ENCODE results near the gene TBX20.

TBX20 gene, protein sequence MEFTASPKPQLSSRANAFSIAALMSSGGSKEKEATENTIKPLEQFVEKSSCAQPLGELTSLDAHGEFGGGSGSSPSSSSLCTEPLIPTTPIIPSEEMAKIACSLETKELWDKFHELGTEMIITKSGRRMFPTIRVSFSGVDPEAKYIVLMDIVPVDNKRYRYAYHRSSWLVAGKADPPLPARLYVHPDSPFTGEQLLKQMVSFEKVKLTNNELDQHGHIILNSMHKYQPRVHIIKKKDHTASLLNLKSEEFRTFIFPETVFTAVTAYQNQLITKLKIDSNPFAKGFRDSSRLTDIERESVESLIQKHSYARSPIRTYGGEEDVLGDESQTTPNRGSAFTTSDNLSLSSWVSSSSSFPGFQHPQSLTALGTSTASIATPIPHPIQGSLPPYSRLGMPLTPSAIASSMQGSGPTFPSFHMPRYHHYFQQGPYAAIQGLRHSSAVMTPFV

DNA sequence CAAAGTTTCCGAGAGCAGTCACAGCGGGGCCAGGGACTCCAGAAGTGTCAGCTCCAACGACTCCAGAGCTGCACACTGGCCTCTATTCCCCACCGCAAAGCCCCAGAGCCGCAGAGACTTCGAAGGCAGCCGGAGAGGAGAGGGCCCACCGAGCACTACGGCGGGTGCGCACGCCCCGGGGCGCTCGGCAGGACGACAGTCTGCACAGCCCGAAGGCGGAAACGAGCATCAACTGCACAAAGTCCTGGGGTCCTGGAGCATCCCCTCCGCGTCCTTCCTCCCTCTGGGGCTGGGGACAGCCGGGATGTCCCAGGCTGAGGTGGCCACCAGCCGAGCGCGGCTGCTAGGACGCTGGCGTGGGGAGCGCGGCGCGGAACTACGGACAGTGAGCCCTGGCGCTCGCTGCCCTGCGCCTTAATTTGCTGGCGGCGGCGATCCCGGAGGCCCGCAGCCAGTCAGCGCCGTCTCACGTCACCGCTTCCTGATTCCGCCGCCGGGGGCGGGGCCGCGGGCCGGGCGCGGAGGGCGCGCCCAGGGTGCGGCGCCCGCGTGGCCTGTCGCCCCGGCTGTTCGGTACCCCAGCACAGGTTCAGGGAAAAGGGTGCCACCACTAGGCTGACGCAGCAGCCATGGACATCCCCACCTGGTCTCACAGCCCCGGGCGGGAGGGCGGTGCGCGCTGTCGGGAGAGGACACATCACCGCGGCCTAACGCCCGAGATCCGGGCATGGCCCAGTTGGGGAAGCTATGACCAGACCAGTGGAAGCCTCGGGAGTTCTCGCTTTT lies at the start of gene TBX20:
Gene TBX20 (minus strand): TSS at position 391 of the 786 bp plus-strand sequence. CDS start 480 bp downstream, outside the sequence.
- FAIRE-seq = no peak

DNA sequence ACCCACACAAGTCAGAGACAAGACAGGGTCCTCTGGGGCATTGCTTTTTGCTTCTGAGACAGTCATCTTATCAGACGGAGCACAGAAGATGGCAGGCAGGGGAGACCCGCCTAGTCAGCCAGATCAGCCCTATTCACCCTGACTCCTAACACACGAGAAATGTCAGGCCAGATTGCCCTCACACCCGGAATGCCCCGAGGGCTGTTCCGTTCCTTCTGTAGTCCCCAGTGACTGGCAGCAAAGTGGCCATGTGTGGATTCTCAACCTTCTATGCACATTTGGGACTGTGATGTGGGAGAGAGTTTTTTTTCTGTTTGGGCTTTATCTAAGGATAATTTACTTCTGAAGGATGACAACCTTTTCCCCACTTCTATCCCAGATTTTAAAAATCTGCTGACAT lies 35.5 kb upstream of the TBX20 start:
- FAIRE-seq = no peak

DNA sequence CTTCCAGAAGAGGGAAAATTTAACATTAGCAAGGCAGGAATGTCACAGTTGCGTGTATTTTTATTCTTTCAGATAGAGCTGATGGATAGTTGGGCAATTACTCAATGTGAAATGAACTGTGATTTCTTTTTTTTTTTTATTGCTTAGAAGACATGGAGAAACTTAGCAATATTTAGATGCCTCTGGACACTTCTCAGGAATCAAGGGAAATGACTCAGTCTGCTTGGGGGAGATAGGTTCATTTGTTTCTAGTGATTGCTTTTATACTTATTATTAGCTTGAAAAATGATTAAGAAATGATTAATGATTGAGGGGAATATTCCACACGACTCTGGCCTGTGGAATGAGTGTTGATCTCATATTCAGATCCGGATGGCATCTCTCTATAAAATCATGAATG lies 33.1 kb upstream of the TBX20 start:
- FAIRE-seq = no peak

DNA sequence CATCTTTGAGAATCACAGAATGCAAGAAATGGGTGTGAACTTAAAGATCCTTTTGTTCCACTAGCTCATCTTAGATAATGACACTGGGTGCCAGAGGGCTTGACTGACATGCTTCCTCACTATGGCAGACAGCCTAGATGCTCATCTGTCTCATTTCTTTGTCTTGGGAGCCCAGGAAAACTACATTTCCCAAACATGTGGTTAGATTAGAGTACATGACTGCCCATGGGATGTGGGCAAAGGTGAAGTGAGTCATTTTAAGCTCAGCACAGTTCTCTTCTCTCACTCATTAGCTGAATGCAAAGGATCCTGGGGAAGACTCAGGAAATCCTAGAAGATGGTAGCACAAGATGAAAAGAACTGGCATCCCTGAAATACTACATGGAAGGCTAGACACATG lies 32.5 kb upstream of the TBX20 start:
- no peak for FAIRE-seq

DNA sequence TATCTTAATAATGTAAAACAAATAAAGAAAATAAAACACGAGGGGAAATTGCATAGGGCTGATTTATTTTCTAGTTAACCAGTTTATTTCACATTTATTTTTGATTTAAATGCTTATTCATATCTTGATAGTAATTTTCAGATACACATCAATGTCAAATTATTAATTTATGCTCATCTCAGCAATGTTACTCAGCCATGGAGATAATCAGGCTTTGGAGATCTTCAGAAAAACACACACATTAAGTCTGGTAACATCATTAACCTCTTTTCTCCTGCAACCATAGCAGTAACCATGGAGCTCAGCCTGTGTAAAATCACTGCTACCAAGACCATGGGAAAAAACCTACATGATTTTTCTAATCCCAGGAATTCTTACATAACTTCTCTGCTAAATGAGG lies 31.9 kb upstream of the TBX20 start:
- no peak for FAIRE-seq

DNA sequence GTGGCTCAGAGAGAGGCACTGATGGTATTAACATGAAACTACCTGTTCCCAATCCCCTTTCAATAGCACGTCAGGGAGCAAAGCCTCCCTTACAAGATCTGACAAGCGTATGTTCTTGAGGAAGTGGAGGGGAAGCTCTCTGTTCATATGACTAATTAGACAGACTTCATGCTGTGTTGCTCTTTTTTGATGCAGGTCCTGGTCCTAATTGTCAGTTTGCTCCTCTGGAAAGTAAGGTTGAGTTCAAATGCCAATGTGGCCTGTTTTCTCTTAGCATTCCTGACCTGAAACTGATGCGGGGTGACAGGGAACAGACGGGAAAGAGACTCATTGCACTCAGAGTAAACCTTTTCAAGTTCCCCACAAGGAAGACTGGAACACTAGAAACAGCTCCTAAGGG lies 27.0 kb upstream of the TBX20 start:
- FAIRE-seq = no peak

DNA sequence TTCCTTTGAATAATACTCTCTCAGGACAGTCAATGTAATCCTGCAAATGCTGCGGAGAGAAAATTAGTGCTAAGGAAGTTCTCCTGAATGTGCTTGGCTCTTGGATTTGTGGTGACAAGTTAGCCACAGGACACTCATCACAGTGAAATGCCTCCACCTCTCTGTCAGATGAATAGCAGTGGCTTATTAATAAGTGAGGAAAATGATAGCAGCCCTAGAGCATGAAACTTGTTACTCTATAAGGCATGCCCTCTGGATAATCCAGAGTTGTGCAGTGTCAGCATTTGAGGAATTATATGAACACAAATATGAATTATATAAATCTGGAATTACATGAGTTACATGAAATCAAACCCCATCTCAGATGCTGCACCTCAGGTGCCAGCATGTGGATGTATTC lies 23.5 kb upstream of the TBX20 start:
- no peak for FAIRE-seq

DNA sequence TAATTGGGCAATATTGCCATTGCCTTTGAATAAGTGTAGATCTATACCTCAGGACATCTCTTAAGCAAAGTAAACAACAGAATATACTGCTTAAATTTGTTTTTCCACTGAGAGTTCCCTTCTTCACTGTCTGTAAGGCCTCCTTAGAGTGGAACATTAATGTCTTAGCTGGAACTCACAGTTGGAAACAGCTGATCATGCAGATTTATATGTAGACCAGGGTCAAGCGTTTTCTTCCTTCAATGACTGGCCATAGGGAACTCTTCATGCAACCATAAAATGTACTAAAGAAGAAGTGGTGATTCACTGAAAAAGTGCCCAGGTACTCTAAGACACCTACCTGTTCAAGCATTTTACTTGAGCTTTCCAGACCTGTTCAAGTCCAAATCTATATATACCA lies 18.3 kb upstream of the TBX20 start:
- no peak for FAIRE-seq

DNA sequence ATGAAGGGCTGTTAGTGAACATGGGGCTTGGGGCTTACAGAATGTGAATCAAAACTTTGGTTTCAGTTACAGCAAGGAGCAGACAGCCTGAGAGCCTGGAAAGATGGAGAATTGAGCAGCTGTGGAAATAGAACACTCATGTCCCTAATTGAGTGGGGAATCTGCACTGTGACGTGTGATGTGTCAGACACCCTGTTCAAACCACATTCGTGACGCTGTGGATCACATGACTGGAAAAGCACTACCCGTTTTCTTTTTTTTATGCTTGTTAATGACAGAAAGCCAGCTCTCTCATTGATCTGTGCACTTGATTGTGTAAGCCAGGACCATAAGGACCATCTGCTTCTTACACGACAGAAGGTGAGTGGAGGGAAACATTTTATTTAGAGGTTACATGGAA lies 15.1 kb upstream of the TBX20 start:
- no peak for FAIRE-seq

DNA sequence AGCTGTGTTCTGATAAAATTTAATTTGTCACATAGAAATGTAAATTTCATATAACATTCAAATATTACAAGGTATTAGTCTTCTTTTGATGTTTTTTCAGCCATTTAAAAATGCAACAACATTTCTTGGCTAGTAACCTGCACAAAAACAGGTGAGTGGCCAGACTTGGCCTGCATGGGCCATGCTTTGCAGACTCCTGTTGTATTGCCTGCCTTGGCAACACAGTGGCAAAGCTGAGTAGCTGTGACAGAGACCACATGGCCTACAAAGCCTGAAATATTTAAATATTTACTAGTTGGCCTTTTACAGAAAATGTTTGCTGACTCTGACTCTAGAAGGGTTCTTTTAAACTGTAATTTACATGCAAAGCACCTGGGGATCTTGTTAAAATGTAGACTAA lies 13.5 kb upstream of the TBX20 start:
- FAIRE-seq = no peak

DNA sequence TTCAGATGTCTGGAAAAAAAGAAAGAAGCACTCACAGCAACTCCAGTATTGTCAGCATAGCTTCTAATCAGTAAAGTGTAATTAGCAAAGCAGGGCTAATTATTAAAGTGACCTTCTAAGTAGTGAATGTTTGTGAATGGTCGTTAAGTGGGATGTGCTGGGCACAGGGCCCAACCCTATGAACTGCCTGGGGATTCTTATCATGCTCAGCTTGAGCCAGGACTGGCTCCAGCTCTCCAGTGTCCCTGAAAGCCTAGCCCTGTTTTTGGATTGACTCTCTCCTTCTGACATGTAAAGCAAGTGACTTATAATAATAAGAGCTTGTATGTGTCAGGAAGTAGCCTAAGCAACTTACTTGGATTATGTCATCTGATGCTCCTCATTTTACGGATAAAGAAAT lies 9.5 kb upstream of the TBX20 start:
- FAIRE-seq = no peak

DNA sequence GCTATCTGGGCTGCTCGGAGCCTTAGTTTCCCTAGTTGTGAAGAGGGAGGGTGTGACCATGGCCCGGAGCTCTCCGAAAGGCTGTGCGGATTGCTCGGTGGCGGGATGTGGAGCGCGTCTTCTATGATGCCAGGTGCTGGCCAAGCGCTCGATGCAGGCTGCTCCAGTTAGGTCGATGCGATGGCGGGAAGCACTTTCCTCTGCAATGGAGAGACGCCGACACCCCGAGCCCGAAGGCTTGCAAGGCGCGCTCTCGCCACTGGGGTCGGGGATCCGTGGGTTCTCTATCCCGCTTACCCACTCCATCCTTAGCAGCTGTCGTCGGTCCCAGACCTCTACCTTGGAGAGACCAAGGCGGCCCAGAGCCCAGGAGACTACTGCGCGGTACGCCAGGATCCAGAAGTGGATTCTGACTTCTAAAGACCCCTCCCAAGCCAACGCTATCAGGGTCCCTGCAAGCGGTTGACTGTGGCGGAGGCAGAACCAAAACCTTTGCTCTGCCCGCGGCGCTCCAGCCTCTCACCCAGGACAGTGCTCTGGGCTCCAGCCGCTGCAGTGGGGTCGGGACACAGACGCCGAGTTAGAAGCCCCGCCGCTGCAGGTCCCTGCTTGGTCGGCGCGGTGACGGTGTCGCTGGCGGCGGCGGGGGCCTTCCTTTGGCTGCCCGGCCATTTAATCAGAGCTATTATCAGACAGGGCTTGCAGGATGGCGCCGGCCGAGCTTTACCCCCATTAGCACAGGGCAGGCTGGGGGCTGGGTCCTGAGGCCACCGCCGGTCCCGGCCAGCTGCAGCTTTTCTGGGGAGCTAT lies 7.8 kb upstream of the TBX20 start:
- FAIRE-seq = no peak

DNA sequence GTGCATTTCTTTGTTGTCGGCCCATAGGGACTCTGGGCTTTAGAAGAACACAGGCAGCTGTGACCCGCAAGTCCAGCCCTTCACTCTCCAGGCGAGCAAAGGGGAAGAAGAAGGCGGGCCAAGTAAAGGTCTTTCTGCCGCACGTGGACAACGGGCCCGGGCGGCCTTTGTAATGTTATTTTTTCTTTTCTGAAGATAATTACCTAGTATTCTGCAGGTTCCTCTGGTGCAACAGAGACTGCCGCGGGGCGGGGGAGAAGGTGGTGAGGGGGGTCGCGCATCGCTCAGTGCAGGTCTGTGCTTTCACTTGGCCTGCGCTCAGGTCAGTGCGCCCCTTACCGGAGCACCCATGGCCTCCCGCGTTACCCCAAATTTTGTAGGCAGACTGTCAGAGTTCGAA lies 7.1 kb upstream of the TBX20 start:
- FAIRE-seq = no peak

DNA sequence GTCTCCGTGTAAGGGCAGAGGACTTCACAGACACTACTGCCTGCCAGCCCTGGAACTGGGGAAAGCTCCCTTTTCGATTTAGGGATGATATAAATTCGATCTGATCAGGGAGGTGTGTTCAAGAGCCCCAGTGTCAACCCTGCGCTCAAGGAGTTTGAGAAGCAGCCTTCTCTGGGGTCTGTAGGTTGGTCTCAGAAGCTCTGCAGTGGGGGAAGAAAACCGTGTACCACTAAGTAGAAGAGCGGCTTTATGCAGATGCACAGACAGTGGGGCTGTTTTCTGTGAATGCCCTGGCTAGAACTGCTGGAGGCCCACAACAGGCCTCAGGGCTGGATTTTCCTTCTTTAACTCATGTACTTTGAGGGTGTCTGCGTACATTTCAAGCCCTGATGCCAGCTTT lies 6.3 kb upstream of the TBX20 start:
- FAIRE-seq = no peak

DNA sequence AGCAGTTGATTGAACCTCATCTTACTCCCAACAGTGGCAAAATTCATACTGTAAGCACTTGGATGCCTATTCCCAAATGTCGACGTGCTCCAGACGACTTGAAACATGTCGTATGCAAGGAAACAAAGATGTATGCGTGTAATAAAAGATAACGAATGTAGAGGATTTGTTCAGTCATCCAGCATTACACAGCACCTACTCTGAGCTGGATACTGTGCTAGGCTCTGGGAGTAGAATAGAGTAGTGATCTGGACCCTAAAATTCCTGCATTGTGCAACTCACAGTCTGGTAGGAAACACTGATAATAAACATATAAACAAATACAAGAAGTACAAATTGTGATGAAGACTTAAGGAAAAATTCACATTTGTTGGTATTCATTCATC lies 5.6 kb upstream of the TBX20 start:
- FAIRE-seq = no peak

DNA sequence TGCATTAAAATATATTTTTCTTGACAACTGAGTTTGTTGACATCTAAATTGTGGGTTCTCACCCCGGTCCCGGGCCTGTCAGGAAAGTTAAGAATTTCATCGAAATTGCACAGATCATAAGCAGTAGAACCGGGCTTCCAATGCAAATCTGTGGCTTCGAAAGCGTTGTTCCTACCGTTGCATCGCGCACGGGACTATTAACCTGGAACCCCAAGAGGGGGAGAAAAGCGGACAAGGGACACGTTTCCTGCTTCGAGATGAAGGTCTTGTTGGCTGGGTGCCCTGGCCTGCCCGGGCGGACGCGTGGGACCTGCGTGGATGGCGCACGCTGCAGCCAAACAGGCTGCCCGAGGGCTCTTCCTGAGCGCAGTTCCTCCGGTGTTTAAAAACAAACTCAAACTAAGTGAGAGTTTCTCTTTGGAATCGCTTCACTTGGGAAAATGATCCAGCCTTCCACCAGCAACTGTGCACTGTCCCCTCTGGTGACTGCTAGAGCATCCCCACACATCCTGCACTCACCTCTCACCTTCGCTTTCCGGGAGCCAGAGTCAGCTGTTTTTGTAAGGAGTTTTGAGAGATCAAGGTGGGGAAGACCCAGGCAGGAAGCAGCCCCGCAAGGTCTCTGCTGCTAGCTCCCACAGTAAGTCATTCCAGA lies 5.1 kb upstream of the TBX20 start:
- FAIRE-seq = no peak

DNA sequence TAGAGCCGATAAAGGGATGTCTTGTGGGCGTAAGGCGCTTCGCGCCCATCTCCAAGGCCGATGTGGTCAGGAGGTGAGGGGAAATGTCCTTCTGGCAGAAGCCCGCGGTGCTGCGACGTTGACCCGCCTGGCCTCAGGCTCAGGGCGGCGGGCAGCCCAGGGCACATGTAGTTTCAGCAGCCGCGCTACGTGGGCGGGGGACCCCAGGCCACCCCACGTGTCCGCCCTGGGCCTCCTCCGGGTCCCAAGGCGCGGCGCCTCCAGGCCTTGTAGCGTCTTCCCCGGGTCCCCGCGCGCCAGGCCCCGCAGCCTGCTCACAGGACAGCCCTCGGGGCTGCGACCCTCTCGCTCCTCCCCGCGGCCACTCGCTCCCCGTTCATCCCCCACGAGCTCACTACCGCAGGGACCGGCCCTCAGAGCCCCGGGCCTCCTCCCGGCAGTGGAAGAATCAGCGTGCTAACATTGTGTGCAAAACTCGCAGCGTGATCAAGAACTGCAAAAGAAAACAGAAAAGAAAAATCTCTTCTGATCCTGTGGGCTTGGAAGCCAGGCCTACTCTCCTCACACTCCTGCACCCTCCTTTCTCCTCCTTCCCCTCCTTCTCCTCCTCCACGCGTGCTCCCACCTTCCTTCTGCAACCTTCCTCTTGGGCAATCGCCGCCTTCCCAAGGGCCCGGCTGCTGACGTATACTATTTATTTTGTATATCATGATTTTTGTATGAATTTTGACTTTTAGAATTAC lies 4.4 kb upstream of the TBX20 start:
- no peak for FAIRE-seq

DNA sequence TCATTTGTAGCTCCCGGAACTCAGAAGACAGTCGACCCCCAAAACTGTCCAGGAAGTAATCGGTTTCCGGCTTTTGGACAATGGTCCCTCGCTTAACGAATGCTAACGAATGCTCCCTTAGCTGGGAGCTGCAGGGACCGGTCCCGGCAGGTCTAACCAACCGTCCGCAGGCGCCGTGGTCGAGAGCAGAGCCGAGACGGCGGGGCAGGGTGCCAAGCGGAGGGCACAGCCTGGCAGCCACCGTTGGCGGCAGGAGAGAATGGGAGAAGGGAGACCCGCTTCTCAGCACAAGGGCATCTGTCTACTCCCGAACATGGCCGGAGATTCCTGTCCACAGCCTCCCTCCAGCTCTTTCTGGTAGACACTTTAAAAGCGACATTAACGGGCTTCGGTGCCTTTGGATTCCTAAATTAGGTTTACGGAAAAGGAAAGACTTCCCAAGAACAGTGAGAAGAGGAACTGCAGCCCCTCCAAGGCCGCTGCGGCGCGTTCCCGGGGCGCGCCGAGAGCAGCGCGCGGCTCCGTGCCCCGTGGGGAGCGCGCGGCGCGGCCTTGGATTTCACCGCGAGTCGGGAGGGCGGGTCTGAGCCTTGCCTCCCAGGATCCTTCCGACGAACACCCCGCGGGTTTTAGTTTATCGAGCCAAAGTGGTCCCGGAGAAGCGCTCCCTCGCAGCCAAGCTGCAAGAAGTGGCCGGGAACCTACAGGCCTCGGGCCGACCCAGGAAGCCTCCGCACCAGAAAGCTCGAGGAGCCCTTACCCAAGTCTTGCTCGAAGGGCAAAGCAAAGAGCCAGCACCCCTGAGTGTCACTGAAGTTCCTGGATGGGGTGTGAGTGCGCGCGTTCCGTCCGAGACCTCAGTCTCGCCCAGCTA lies 3.6 kb upstream of the TBX20 start:
- FAIRE-seq = no peak

DNA sequence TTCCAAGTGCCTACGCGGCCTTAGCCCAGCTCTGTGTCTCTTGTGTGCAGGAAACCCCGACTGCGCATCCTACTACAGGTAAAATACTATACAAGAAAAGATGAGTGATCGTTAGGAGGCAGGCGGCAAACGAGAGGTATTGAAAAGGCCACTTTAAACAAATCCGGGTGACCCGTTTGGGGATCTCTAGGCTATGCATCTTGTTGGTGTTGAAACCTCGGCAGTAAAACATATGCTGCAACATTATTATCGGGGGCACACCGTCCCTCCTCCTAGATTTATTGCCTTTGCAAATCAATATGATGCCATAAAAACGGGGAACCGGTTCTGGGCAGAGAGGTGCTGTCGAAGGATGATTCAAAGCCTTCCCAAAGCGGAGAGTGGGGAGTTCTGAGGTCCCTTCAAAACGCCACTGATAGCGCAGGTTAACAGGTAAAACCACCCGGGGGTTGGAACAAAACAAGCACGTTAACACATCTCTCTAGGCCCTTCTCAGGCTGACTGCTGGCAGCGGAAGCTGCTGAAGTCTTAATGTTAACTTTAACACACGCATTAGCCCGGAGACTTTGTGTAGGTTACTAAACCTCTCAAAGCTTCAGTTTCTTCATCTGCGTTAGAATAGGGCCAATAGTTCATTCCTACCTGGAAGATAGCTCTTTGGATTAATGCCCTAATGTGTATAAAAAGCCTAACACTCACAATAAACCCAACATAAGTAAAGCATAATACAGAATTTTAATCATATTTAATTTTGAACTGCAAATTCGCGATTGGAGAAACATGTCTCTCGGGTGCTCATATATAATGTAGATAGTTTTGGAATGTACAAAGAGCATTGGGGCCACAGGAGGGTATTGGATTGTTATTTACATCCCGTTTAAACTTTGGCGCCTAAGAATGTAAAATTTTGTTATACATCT lies 2.6 kb upstream of the TBX20 start:
- no peak for FAIRE-seq
